Stimulated activated memory B cell treated with anti-CD40 and anti-IgM and Interleukin-4, amounts not matched to agents 10 μg/mL and 1 μg/mL and 100 μg/mL, for 72 hours (primary cell): ENCODE measurements around the gene MRPL57.
"Not testable (repeated sequence)": the region's sequence is repeated elsewhere in the genome, so short reads cannot be mapped to it uniquely, and the experiment has no call there.

ENCODE experiments used
- ATAC-seq: fragments of 150-1000 bp; cut with Tn5 transposase; 2 replicates; pipeline ENCODE4 v1.10.0; 2021
- H3K27ac Mint-ChIP-seq: one replicate; pipeline ENCODE4 v1.8.0; 2022; ENCODE audit warnings: mild to moderate bottlenecking, mixed read lengths
- H3K27me3 Mint-ChIP-seq: one replicate; pipeline ENCODE4 v1.8.0; 2022; ENCODE audit warnings: mixed read lengths
- H3K36me3 Mint-ChIP-seq: one replicate; pipeline ENCODE4 v1.8.0; 2022; ENCODE audit warnings: mixed read lengths
- H3K4me1 Mint-ChIP-seq: one replicate; pipeline ENCODE4 v1.8.0; 2022; ENCODE audit warnings: mixed read lengths
- H3K4me3 Mint-ChIP-seq: one replicate; pipeline ENCODE4 v1.8.0; 2022; ENCODE audit warnings: mild to moderate bottlenecking, moderate library complexity, mixed read lengths
- H3K9me3 Mint-ChIP-seq: one replicate; pipeline ENCODE4 v1.8.0; 2022; ENCODE audit warnings: mixed read lengths

The MRPL57 gene

DNA sequence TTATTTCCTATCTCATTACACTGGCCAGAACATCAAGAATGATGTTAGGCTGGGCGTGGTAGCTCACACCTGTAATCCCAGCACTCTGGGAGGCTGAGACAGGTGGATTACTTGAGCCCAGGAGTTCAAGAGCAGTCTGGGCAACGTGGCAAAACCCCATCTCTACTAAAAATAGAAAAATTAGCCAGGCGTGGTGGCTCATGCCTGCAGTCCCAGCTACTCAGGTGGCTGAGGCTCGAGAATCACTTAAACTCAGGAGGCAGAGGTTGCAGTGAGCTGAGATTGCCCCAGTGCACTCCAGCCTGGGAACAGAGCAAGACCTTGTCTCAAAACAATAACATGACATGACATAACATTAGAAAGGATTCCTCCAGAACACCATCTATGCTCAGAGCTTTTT is 10.9 kb upstream of the MRPL57 start:
- H3K27ac Mint-ChIP-seq, H3K4me1 Mint-ChIP-seq, H3K9me3 Mint-ChIP-seq, H3K4me3 Mint-ChIP-seq, H3K36me3 Mint-ChIP-seq, H3K27me3 Mint-ChIP-seq, ATAC-seq: not testable (repeated sequence)

GRCh38 chr13:21171420-21171819 is 5.0 kb upstream of the MRPL57 start:
- no peaks in the 10 kb centered on the region for H3K36me3 Mint-ChIP-seq
- no peaks in the 10 kb centered on the region for H3K27me3 Mint-ChIP-seq
- no peaks in the 10 kb centered on the region for H3K9me3 Mint-ChIP-seq
- no peaks in the 10 kb centered on the region for H3K4me1 Mint-ChIP-seq
- ATAC-seq = no peak
- no peak overlapping the region for H3K4me3 Mint-ChIP-seq
- no peak overlapping the region for H3K27ac Mint-ChIP-seq

DNA sequence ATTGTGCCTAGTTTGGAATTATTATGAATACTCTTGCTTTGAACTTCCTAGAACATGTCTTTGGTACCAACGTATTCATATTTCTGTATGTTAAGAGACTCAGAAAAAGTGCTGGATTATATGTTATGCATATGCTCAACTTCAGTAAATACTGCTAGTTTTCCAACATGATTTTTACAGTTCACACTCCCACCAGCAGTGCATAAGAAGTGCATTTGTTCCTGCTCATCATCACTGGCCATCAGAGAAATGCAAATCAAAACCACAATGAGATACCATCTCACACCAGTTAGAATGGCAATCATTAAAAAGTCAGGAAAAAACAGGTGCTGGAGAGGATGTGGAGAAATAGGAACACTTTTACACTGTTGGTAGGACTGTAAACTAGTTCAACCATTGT is 2.7 kb upstream of the MRPL57 start:
- not testable (repeated sequence) for H3K27me3 Mint-ChIP-seq, H3K9me3 Mint-ChIP-seq, ATAC-seq, H3K4me3 Mint-ChIP-seq, H3K27ac Mint-ChIP-seq, H3K36me3 Mint-ChIP-seq
- peaks cover 15% of the 10 kb centered on the region for H3K4me1 Mint-ChIP-seq

- ATAC-seq = no peak
- Mint-ChIP-seq H3K27ac (peak overlapping the region; percentile 87), H3K36me3 (peaks cover 5% of the 10 kb centered on the region), H3K9me3 (no peaks in the 10 kb centered on the region), H3K4me1 (peaks cover 15% of the 10 kb centered on the region), H3K4me3 (peak overlapping the region; percentile 98), H3K27me3 (no peaks in the 10 kb centered on the region)
Measured at GRCh38 chr13:21175656-21176214, 723 bp upstream of the MRPL57 start.

DNA sequence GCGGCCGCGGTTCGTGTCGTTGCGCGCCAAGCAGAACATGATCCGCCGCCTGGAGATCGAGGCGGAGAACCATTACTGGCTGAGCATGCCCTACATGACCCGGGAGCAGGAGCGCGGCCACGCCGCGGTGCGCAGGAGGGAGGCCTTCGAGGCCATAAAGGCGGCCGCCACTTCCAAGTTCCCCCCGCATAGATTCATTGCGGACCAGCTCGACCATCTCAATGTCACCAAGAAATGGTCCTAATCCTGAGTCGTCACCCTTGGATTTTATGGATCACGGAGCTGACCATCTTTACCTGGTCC is 475 bp downstream of the MRPL57 start:
- Mint-ChIP-seq H3K36me3 (peaks cover 5% of the 10 kb centered on the region), H3K27me3 (no peaks in the 10 kb centered on the region), H3K9me3 (no peaks in the 10 kb centered on the region), H3K4me3 (peak overlapping the region; percentile 98), H3K27ac (peak overlapping the region; percentile 87), H3K4me1 (peaks cover 15% of the 10 kb centered on the region)
- peak; percentile 57 for ATAC-seq

GRCh38 chr13:21181671-21182070 is 5.2 kb downstream of the MRPL57 start:
- no peaks in the 10 kb centered on the region for H3K27me3 Mint-ChIP-seq
- ATAC-seq = no peak
- H3K36me3 Mint-ChIP-seq = peaks cover 11% of the 10 kb centered on the region
- peaks cover 15% of the 10 kb centered on the region for H3K4me1 Mint-ChIP-seq
- H3K9me3 Mint-ChIP-seq = no peaks in the 10 kb centered on the region
- H3K27ac Mint-ChIP-seq = no peak overlapping the region
- no peak overlapping the region for H3K4me3 Mint-ChIP-seq

- not testable (repeated sequence) for H3K4me1 Mint-ChIP-seq, H3K27ac Mint-ChIP-seq, H3K9me3 Mint-ChIP-seq, H3K4me3 Mint-ChIP-seq, ATAC-seq, H3K27me3 Mint-ChIP-seq, H3K36me3 Mint-ChIP-seq
Measured at GRCh38 chr13:21186410-21186809, 10.0 kb downstream of the MRPL57 start.

- H3K9me3 Mint-ChIP-seq, H3K4me1 Mint-ChIP-seq, H3K4me3 Mint-ChIP-seq, H3K36me3 Mint-ChIP-seq, ATAC-seq, H3K27ac Mint-ChIP-seq: not testable (repeated sequence)
- peaks cover 17% of the 10 kb centered on the region for H3K27me3 Mint-ChIP-seq
Measured at GRCh38 chr13:21194756-21195155, 18.3 kb downstream of the MRPL57 start.

- H3K27me3 Mint-ChIP-seq = peaks cover 35% of the 10 kb centered on the region
- ATAC-seq, H3K27ac Mint-ChIP-seq, H3K4me1 Mint-ChIP-seq, H3K36me3 Mint-ChIP-seq, H3K4me3 Mint-ChIP-seq, H3K9me3 Mint-ChIP-seq: not testable (repeated sequence)
Measured at GRCh38 chr13:21197606-21198225, 21.3 kb downstream of the MRPL57 start.

GRCh38 chr13:21198391-21198790 is 21.9 kb downstream of the MRPL57 start:
- H3K9me3 Mint-ChIP-seq, H3K4me3 Mint-ChIP-seq, H3K4me1 Mint-ChIP-seq, H3K36me3 Mint-ChIP-seq, ATAC-seq, H3K27ac Mint-ChIP-seq: not testable (repeated sequence)
- H3K27me3 Mint-ChIP-seq = peaks cover 38% of the 10 kb centered on the region

DNA sequence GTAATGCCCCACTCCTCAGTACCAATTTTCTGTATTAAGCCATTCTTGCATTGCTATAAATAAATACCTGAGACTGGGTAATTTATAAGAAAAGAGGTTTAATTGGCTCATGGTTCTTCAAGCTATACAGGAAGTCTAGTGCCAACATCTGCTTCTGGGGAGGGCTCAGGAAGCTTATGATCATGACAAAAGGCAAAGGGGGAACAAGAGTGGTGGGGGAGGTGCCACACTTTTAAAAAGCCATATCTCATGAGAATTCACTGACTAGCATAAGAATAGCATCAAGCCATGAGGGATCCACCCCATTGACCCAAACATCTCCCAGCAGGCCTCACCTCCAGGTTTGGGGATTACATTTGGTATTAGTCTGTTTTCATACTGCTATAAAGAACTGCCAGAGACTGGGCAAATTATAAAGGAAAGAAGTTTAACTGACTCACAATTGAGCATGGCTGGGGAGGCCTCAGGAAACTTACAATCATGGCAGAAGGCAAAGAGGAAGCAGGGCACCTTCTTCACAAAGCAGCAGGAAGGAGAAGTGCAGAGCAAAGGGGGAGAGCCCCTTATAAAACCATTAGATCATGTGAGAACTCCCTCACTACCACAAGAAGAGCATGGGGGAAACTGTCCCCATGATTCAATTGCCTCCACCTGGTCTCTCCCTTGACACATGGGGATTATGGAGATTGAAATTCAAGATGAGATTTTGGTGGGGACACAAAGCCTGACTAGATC is 25.2 kb downstream of the MRPL57 start:
- peaks cover 31% of the 10 kb centered on the region for H3K27me3 Mint-ChIP-seq
- ATAC-seq, H3K4me1 Mint-ChIP-seq, H3K4me3 Mint-ChIP-seq, H3K36me3 Mint-ChIP-seq, H3K9me3 Mint-ChIP-seq, H3K27ac Mint-ChIP-seq: not testable (repeated sequence)

DNA sequence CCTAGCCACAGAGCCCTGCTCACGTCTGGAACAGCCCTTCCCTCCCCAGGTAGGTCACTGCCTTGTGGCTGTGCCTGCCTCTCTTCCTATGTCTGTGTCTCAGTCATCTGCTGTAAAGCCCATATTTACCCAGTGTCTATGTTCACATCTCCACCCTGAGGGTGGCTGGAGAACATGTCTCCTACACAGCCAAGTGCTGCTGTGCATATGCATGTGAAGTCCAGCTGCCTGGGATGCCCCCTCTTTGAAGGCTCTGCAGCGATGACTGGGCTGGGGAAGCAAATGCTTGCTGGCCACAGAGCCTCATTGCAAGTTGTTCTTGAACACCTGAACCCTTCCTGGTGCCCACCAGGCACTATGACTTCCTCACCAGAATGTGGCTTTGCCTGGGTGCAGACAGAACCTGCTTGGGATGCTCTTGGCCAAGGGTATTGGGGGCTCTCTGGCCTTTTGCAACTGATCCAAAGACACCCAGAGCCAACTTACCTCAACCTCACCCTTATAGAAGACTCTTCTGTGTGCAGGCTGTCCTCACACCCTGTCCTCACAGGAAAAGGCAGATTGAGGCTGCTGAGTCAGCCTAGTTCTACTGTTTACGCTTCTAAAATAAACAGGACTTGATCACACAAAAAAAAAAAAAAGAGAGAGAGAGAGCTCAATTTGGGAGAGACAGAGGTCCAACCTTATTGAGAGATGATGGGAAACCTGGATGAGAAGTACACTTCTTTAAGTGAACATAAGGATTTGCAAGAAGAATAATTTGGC is 26.5 kb downstream of the MRPL57 start:
- no peaks in the 10 kb centered on the region for H3K36me3 Mint-ChIP-seq
- H3K4me1 Mint-ChIP-seq = no peaks in the 10 kb centered on the region
- no peak overlapping the region for H3K4me3 Mint-ChIP-seq
- H3K27ac Mint-ChIP-seq = no peak overlapping the region
- peaks cover 22% of the 10 kb centered on the region for H3K27me3 Mint-ChIP-seq
- ATAC-seq = no peak
- H3K9me3 Mint-ChIP-seq = peaks cover 9% of the 10 kb centered on the region

GRCh38 chr13:21208652-21209154 is 32.2 kb downstream of the MRPL57 start:
- no peaks in the 10 kb centered on the region for H3K36me3 Mint-ChIP-seq
- peaks cover 32% of the 10 kb centered on the region for H3K27me3 Mint-ChIP-seq
- no peaks in the 10 kb centered on the region for H3K4me1 Mint-ChIP-seq
- peaks cover 9% of the 10 kb centered on the region for H3K9me3 Mint-ChIP-seq
- H3K4me3 Mint-ChIP-seq = no peak overlapping the region
- ATAC-seq = no peak
- H3K27ac Mint-ChIP-seq = no peak overlapping the region

- no peaks in the 10 kb centered on the region for H3K36me3 Mint-ChIP-seq
- H3K4me1 Mint-ChIP-seq = no peaks in the 10 kb centered on the region
- H3K27me3 Mint-ChIP-seq = peaks cover 50% of the 10 kb centered on the region
- H3K27ac Mint-ChIP-seq = no peak overlapping the region
- peaks cover 9% of the 10 kb centered on the region for H3K9me3 Mint-ChIP-seq
- H3K4me3 Mint-ChIP-seq = no peak overlapping the region
- no peak for ATAC-seq
Measured at GRCh38 chr13:21212138-21212775, 35.8 kb downstream of the MRPL57 start.

- H3K9me3 Mint-ChIP-seq, H3K27ac Mint-ChIP-seq, H3K36me3 Mint-ChIP-seq, ATAC-seq, H3K4me1 Mint-ChIP-seq, H3K4me3 Mint-ChIP-seq: not testable (repeated sequence)
- H3K27me3 Mint-ChIP-seq = peaks cover 58% of the 10 kb centered on the region
Measured at GRCh38 chr13:21215419-21215818, 39.0 kb downstream of the MRPL57 start.
